ENCODE results near the gene LIN37.

- TF ChIP-seq CTCF (IDR thresholded peaks at IDR 0.05) (no peak), POLR2A (IDR thresholded peaks at IDR 0.05) (no peak)
Observed at GRCh38 chr19:35720163-35720524, 28.2 kb upstream of the LIN37 start.
